Activated T-cell treated with anti-CD3 and anti-CD28 coated beads for 24 hours (primary cell): ENCODE data around the gene ZNF236.
"Not testable (repeated sequence)": the region's sequence is repeated elsewhere in the genome, so short reads cannot be mapped to it uniquely, and the experiment has no call there.

Experiments used
- DNase-seq: peaks from one replicate; pipeline ENCODE4 v3.0.0-alpha.2; 2020; ENCODE audit warnings: low read depth

ZNF236 gene

DNA sequence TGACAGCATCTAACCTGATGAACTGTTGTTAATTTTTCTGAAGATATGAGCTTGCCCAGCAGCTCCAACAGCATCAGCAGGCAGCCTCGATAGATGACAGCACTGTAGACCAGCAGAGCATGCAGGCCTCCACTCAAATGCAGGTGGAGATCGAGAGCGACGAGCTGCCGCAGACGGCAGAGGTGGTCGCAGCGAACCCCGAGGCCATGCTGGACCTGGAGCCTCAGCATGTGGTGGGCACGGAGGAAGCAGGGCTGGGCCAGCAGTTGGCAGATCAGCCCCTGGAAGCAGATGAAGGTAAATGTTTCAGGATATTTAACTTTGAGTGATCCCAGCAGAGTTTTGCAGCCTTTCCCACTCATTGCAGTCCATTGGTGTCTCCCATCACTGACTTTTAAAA, 85.9 kb downstream of the ZNF236 start:
- DNase-seq: no peak

DNA sequence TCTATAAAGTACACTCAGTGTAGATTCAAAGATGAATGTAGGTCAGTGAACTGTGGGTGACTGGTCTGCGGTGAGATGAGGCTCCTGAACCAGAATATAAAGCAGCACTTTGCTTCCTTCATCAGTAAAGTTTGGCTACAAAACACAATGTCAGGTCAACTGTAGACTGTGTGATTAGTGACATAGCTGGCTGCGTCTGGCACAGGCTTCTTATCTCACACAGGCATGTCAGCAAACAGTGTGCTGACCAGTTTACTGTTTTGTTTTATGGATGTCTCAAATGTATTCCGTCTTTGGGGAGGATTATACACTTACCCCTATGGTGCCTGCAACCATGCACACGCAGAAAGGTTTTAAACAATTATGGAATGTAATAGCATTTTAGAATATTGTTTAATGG, 87.1 kb downstream of the ZNF236 start:
- DNase-seq: no peak

DNA sequence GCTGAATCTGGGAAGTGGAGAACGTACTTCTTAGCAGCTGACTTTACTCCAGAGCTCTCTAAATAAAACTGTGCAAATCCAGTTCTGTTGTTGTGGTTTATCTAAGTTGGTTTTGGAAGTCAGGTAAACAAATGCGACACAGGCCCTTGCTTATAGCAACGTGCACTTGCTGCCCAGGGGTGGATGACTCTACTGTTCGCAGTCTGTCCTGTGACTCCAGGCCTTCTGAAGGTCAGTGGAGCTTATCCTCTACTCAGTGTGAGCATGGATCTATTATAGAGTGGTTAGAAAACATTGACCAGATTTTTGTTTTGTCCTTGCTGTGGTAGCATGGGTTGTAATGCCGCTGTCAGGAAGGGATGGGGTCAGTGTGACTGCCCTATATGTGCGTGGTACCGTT, 89.1 kb downstream of the ZNF236 start:
- DNase-seq: no peak

DNA sequence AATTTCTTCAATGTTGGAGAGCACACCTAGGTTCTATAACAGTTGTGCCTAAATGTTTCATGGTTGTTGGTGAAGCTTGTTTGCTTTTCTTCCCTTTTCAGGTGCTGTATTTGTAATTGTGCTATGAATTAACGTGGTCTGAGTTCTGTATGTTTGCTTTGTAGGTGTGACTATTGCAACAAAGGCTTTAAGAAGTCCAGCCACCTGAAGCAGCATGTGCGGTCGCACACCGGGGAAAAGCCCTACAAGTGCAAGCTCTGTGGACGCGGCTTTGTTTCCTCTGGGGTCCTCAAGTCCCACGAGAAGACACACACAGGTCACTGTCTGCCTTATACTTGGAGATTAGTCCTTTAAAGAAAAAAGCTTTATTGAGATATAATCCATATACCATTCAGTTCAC, 91.2 kb downstream of the ZNF236 start:
- no peak for DNase-seq

DNA sequence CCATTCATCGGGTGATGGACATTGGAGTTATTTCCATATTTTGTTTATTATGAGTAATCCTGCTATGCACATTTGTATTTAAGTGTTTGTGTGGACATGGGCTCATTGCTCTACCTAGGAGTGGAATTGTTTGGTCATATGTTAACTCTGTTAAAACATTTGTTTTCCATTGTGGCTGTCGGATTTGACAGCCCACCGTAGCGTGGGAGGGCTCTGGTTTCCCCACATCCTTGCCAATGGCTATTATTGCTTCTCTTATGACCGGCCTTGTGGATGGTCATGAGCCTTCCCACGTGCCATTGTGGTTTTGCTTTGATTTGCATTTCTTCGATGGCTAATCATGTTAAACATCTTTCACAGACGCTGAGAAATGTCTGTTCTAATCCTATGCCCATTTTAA, 92.0 kb downstream of the ZNF236 start:
- no peak for DNase-seq

DNA sequence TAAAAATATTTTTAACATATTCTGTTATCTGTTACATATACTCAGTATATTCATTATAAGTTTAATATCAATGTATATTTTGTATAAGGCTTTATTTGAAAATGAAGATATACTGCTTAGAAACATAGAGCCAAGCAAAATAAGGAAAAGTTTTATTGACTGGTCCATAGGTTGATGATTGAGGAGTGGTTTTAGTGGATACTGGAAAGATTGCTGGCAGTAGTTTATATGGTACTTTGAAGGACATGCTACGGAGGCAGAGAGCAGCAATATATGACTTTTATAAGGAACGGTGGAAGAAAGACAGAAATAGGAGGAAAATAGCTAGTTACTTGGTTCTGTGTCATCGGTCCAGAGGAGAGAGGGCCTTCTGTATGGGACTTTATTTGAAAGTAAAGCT, 92.4 kb downstream of the ZNF236 start:
- DNase-seq: no peak

DNA sequence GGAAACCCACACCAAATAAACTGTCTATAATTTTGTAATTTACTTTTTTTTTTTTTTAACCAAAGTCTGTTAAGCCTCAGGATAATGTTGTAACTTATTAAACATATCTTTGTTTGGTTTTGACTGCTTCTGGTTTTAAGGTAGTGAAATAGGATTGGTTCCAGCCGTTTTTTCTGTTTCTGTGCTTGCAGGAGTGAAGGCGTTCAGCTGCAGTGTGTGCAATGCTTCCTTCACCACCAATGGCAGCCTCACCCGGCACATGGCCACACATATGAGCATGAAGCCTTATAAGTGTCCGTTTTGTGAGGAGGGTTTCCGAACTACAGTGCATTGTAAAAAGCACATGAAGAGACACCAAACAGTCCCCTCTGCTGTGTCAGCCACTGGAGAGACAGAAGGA, 93.1 kb downstream of the ZNF236 start:
- DNase-seq: no peak

DNA sequence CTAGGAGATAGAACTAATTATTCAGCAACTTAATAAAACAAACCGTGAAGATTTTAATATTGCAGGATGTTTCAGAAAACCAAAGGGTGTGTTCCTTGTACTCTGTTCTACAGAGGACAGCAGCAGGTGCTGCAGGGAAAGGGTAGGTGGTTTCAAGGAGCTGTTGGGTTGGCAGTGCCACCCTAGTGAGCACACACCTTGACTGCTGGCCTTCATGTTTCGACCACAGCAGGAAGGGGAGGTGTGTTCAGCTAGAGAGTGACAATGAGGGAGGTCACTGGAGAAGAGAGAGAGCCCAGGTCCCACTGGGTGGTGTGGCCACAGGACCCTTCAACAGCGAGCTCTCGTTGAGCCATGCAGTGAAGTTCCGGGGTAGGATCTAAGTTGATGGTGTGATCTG, 98.6 kb downstream of the ZNF236 start:
- DNase-seq: no peak

DNA sequence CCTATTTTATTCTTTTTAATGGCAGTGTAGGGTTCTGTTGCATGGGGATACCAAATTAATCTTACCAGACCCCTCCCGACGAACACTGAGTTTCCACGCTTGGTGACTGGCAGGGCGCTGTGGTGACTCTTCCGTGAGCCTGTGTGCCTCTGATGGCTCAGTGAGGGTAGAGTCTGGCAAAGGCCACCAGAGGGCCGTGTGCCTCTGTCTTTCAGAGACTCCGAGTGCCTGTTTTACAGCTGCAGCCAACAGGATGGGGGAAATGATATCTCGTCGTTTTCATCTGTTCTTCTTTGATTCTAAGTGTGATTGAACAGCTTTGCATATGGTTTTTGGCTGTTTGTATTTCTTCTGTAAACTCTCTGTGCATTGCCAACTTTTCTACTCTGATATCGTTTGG, 99.8 kb downstream of the ZNF236 start:
- DNase-seq: peak; percentile 30

DNA sequence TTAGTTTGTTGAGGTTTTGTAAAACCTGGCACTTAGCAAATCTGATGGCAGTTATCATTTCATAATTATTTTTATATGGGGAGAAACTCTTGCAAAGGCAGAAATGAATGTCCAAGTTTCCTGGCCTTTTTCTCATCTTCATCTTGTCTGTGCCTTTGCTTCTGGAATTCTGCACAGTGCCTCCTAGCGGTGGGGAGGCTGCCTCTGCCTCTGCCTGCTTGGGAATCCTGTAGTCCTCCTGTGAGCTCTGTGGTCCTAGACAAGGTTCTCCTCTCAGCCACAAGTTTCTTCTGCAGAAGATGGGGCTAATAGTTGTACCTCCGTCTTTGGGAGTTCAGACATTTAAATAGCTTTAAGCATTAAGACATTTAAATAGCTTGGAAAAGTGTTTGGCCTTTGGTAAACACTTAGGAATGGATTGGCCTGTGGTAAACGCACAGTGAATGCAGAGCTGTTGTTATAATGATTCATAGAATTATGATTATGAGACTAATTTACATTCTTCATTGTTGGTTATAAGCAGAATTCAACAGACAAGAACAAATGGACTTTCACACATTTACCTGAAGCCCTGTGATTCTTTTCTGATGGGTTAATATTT, 101.2 kb downstream of the ZNF236 start:
- DNase-seq: no peak

DNA sequence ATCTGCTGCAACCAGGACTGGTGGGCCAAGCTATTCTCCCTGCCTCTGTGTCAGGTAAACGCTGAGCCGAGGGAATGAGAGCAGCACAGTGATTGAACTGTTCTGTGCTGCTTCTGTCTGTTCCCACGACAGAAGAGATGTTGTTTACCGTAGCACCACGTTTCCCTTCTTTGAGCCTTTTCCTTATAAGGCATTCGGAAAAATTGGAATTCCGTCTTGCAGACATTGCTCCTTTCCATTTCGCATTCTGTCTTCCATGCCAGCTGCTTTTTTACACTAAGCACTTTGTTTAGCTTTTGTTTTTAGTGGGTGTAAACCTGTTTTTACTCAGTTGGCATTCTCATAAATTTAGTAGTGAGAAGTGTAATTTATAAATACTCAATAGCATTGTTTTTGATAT, 103.1 kb downstream of the ZNF236 start:
- DNase-seq: no peak

DNA sequence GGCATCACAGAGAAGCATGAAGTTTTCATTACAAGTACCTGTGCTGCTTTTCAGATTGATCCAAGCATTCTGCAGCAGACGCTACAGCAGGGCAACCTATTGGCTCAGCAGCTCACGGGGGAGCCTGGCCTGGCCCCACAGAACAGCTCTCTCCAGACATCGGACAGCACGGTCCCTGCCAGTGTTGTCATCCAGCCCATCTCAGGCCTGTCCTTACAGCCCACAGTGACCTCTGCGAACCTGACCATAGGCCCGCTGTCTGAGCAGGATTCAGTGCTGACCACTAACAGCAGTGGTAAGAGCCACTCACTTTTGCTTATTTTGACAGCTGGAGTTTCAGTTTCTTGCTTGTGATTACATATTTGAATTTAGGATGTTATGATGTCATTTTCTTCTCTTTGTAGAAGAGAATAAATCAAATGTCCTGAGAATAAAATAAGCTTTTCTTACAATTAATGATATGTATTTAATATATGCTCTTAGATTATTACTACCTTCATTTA, 104.9 kb downstream of the ZNF236 start:
- DNase-seq: no peak

DNA sequence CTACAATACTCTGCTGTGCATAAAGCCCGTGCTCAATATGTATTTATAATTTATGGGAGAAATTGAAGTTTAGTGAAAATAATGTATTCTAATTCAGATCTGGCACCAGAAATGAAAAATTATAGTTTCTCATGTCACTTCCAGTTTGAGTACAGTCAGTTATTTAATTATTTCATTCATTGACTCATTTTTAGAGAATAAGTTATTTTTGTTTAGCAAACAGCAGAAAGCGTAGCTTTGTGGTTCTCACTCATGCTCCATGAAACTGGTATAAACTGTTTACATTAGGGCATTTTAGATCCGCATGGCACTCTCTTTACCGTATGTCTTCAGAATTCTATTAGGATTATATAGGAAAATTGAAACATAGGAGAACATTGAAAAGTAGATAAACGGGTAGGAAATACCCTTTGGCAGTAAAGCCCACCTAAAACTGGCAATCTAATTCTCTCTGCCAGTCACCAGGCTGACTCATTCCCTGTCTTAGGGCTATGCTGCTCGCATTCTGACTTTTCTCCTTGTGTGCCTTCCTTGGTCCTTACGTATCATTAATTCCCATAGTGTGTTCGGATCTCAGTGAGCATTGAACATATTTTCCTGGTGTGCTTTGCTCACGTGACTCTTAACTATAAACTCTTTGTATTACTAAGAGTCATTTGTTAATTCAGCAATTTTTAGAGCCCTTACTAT, 106.0 kb downstream of the ZNF236 start:
- DNase-seq: no peak

DNA sequence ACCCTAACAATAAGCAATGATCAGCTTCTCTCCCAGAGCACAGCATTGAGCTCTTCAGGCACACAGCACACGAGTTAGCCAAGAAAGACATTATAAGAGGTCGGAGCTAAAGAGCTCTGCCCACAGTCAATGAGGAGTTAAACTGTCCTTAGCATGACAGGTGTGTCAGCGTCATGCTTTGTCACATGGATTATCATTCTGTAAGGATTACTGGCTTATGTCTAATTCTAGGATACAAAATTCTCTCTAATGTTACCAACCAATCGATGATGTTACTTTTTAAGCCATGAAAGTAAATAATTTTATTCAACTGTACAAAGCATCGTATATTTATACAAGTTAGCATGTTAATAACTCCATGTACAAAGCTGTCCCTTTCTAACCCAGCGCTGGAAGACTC, 108.8 kb downstream of the ZNF236 start:
- no peak for DNase-seq

DNA sequence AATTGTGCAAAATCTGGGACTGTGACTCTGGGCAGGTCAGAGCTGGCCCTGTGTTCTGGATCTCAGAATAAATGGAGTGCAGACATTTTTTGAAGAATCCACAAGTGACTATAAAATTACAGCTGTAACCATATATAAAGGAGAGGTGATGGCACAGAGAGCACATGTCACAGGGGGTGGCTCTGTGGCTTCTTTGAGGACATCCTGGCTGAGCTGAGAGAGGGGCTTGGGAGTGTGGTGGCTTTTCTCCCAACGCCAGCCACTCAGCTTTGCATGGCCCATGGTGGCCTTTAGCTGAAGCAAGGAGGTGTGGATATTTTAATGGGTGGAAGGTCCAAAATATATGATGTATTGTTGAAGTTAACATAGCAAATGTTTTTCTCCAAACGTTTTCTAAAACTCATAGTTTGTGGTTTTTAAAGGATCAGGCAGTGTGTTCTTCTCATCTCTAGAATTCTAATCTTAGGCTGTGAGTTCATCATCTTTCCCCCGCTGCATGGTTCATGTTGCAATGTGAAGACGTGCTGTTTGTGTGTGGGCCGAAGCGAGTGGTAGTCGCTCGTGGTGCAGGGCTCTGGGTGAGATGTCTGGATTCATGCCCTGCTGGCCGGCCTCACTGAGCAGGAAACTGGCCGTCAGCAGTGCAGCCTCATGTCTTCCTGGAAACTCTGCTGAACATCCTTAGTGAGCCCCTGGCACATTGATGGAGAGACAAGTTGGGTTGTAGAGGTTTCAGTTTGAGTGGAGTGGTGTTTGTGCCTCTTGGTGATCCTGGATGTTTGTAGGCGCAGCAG, 109.9 kb downstream of the ZNF236 start:
- DNase-seq: no peak

DNA sequence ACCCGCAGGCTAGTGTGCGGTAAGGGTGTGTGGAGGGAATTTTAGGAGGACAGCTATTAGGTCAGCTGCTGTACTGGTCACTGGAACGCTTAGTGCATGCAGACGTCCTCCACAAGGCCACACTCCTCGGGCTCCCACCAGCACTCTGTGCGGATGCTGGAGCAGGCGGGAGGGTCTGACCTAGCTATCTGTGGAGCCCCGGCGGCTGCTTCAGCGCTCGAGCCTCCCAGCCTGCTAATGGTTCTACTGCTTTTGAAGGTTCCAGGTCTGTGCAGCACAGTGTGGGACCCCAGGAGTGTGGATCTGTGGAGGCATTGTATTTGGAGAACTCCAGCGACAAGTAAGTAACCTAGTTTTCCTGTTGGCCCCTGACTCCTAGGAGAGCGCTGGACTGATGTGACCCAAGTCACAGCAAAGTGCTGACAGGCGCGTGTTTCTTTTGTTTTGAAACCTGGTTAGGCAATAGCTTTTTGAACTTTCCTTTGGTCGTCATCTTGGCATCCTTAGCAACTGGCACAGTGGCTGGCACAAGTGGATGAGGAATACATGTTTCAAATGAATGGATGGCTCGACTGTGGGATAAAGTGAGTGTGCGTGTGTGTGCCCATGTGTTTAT, 113.5 kb downstream of the ZNF236 start:
- DNase-seq: no peak

DNA sequence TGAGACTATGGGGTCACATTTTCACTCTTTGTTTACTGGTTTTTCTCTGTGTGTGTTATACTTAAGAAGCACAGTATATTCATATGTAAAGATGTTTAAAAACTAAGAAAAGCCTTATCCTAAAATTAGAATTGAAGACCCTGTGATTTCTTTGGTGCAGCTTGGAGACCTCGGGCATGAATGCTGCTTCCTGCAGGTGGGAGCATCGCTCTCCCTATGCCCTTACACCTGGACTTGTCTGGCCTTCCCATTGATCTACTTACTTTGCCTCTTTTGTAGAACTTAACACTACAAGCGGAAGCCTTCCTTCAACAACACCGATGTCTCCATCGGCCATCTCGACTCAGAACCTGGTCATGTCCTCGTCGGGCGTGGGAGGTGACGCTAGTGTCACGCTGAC, 114.5 kb downstream of the ZNF236 start:
- DNase-seq: no peak

DNA sequence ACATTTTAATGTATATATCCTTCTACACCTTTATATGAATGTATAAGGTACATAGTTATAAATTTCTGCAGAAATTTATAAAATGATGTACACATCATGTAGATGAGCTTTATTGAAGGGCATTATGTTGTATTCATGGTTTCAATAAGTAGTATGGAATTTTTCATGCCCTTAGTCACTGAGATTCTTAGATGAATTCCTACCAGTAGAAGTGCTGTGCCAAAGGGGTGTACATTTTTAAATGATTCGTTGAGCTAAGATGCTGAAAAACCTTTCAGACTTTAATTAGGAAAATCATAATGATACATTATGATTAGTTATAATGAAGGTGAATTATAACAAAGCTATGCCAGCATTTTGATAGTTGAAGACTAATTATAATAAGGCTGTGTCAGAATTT, 115.2 kb downstream of the ZNF236 start:
- DNase-seq: no peak

DNA sequence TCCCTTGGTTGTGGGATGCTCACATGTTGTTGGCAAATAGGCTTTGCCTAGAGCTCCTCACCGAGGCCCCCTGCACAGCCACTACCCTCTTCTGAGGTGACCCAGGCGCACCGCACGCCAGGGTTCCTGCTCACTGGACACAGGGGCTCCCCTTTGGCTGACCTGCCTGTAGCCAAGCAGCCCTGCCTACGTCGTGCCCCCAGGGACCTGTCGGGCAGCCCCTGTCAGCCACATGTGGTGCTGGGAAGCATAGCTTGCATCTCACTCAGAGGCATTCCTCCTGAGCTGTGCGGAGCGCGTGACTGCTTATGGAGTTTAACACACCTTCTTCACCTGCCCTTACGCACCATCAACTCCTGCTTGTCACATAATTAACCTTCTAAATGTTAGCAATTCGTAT, 116.3 kb downstream of the ZNF236 start:
- no peak for DNase-seq

DNA sequence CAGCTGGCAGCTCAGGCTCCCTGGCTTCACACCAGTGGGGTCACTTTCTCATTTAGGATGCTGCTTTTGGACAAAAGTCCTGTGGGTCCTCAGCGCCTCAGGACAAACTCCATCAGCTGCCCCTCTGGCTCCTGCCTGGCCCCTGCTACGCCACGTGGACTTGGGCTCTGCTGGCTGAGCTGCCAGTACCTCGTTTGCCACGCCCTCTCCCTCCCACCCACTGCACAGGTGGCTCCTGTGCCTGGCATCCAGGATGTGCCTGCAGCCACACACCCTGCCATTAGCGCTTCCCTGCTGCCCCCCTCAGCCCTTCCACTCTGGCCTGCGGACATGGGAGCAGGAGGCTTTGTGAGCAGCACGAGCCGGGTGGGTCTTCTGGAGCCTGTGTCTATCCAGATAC, 118.9 kb downstream of the ZNF236 start:
- no peak for DNase-seq

DNA sequence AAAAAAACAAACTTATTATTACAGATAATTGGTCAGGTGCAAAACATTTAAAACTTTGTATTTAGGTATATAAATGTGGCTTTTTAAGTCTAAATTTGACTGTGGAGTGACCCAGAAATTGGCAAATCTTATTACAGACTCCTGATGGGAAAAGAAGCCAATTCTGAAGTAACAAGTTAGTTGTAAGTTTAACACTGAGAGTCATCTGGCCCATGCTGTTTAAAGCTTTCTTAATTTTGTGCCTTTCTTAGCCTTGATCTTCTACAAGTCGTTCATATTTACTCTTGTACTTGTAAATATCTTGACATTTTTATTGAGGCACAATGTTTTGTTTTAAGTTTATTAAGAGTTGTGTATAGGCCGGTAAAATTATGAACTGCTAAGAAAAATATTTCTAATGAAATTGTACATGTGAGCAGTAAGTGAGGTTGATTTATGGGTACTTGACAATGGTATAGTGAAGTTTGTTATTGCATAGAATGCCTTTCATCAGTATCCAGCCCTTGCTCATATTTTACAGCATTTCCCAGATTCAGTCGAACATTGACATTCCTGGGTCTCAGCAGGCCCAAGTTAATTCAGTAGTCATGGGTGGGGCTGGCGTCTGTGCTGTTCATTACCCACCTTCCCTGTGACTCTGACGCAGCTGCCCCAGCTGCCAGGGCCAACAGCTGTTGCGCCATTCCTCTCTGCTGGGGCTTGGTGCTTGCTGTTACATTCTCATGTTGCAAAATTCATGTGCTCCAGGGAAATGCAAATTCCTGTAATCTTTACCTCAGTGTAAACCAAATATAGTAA, 121.4 kb downstream of the ZNF236 start:
- DNase-seq: no peak

DNA sequence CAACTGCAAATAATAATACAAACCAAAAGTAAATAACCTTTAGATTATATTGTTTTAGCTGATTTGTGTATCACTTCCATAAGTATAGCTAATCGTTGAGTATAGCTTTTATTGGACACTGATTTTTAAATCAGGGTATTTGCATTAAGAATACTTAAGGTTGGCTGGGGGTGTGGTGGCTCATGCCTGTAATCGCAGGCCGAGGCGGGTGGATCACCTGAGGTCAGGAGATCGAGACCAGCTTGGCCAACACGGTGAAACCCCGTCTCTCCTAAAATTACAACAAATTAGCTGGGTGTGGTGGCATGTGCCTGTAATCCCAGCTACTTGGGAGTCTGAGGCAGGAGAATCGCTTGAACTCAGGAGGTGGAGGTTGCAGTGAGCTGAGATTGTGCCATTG, 122.0 kb downstream of the ZNF236 start:
- not testable (repeated sequence) for DNase-seq
